ENCODE data around the gene SUZ12.
"Not testable (repeated sequence)": the region's sequence is repeated elsewhere in the genome, so short reads cannot be mapped to it uniquely, and the experiment has no call there.

SUZ12 gene

GRCh38 chr17:32042266-32042665 lies 105.5 kb downstream of the SUZ12 start:
- not testable (repeated sequence) for DNase-seq

DNA sequence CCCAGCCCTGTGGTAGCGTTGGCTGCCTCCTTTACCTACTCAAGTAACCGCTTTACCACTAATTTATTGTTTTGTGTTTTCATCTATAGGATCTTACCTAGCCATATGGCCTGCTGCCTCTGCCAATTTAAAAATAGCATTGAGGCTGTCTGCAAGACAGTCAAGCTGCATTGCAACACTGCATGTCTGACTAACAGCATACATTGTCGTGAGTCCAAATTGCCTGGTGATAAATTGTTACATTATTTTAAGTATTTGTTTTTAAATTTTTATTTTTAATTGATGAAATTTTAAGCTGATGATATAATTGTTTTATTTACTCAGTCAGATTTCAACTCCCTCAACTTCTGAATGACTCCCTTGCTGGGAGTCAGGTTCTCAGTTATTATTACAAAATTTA lies 108.8 kb downstream of the SUZ12 start:
- not testable (repeated sequence) for DNase-seq

GRCh38 chr17:32047663-32048062 lies 110.9 kb downstream of the SUZ12 start:
- not testable (repeated sequence) for DNase-seq
